Measurements from ENCODE around the gene IMPDH2.

IMPDH2 gene

DNA sequence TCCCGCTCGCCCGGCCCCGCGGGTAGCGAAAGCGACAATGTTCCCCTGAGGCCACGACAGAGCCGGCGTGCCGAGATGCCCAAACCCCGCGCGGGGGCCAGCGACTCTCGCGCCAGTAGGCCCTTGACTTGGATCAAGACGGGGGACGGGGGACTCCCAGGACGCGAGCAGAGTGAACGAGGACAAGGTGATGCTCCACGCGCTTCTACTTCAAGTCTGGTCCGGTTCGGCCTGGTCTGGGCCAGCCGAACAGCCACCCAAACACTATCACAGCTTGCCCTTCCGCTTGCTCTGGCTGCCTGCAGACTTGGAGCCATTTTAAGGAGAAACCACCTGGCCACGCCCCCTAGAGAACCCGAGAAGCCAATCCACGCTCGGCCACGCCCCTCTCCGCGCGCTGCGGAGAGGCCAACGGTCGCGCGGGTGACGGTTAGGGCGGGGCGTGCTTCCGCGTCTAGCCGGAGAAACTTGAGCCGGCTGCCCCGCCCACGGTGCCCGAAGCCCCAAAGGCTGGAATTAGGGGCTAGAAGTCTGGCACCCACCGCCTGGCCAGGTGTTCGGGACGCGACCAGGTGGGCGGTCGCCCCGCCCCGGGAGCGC lies 7.9 kb downstream of the IMPDH2 start:
- H4K5ac ChIP-seq (ENCODE audit: low read length), result no peak overlapping the region
- H3K4me3 ChIP-seq (ENCODE audit: low read length), result peak overlapping the region; percentile 97
- peaks cover 9% of the 10 kb centered on the region for H3K4me1 ChIP-seq (ENCODE audit: control insufficient read depth, low read depth, low read length)
- peaks cover 16% of the 10 kb centered on the region for H3K36me3 ChIP-seq (ENCODE audit: control insufficient read depth, insufficient read depth, low read length)
- peak overlapping the region; percentile 97 for H3K4me2 ChIP-seq (ENCODE audit: low read length)
- H3K23ac ChIP-seq (ENCODE audit: low read length), result peak overlapping the region; percentile 97
- H2BK15ac ChIP-seq (replicated peaks; ENCODE audit: low read depth), result no peak overlapping the region
- no peaks in the 10 kb centered on the region for H3K27me3 ChIP-seq (ENCODE audit: insufficient read depth, low read length, poor library complexity)
- H3K27ac ChIP-seq (ENCODE audit: low read depth, low read length), result peak overlapping the region; percentile 95
- H3K9ac ChIP-seq (ENCODE audit: low read length), result peak overlapping the region; percentile 100
- H3K4ac ChIP-seq (ENCODE audit: low read depth, low read length), result peak overlapping the region; percentile 88
- no CpG with 5 or more reads among the region's 60 CpGs for WGBS (ENCODE audit: extremely low coverage, insufficient coverage, low lambda C conversion rate)
- H3K79me1 ChIP-seq (ENCODE audit: low read length), result peaks cover 11% of the 10 kb centered on the region
- no peak overlapping the region for H2BK120ac ChIP-seq (ENCODE audit: low read depth, low read length)
- no peak overlapping the region for H4K8ac ChIP-seq (ENCODE audit: low read depth, low read length)
- peak overlapping the region; percentile 35 for H2BK5ac ChIP-seq (ENCODE audit: low read length)
- H3K79me2 ChIP-seq (ENCODE audit: control insufficient read depth, insufficient read depth, low read length), result peaks cover 16% of the 10 kb centered on the region
- peak; percentile 98 for DNase-seq
- H2AK5ac ChIP-seq (ENCODE audit: low read length), result no peak overlapping the region
- peak overlapping the region; percentile 81 for H3K18ac ChIP-seq (ENCODE audit: low read length)
- H3K56ac ChIP-seq (ENCODE audit: low read length), result peak overlapping the region; percentile 100

DNA sequence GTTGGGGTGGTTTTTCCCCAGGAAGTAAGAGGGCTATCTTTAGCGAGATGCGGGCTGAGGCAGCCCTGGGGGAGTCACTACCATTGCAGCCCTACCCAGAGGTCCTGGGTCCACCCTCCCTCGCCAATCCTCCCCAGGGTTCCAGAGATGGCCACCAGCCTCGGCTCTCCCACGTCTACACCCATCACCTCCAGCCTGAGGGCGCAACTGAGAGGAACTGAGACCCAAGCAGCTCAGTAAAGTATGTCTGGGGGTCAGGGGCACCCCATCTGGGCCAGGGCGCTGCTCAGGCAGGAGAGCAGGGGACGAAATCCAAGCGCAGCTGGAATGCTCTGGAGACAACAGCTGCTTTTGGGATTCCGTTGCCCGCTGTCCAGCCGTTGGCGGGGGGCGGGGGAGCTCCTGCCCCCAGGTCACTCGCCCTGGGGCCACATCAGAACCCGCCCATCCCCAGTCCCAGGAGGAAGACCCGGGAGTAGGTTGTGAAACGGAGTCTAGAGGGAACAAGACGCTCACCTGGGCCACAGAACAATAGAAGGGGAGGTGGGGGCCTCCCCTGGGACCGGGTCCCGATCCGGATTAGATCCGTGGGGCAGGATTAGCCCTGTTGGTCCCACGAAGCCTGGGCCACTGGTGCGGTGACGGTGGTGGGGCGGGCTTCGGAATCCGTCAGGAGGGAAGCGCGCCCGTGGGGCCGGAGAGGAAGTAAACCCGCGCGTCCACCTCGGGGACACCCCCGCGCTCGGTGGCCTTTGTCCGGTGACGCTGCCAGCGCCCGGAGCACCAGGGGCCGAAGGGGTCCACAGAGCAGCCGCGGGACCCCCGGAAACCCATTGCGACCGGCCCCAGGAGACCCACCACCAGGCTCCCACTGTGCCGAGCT lies 8.6 kb downstream of the IMPDH2 start:
- H3K27ac ChIP-seq (ENCODE audit: low read depth, low read length), result peak overlapping the region; percentile 63
- peak overlapping the region; percentile 79 for H3K4me3 ChIP-seq (ENCODE audit: low read length)
- no peaks in the 10 kb centered on the region for H3K27me3 ChIP-seq (ENCODE audit: insufficient read depth, low read length, poor library complexity)
- peaks cover 16% of the 10 kb centered on the region for H3K79me2 ChIP-seq (ENCODE audit: control insufficient read depth, insufficient read depth, low read length)
- peak overlapping the region; percentile 98 for H3K56ac ChIP-seq (ENCODE audit: low read length)
- peak overlapping the region; percentile 97 for H3K23ac ChIP-seq (ENCODE audit: low read length)
- no peak overlapping the region for H2BK15ac ChIP-seq (replicated peaks; ENCODE audit: low read depth)
- peak; percentile 60 for DNase-seq
- no peak overlapping the region for H4K8ac ChIP-seq (ENCODE audit: low read depth, low read length)
- peaks cover 11% of the 10 kb centered on the region for H3K79me1 ChIP-seq (ENCODE audit: low read length)
- WGBS (ENCODE audit: extremely low coverage, insufficient coverage, low lambda C conversion rate), result no CpG with 5 or more reads among the region's 51 CpGs
- H2BK5ac ChIP-seq (ENCODE audit: low read length), result no peak overlapping the region
- H3K36me3 ChIP-seq (ENCODE audit: control insufficient read depth, insufficient read depth, low read length), result peaks cover 13% of the 10 kb centered on the region
- peaks cover 9% of the 10 kb centered on the region for H3K4me1 ChIP-seq (ENCODE audit: control insufficient read depth, low read depth, low read length)
- H2BK120ac ChIP-seq (ENCODE audit: low read depth, low read length), result no peak overlapping the region
- peak overlapping the region; percentile 69 for H3K18ac ChIP-seq (ENCODE audit: low read length)
- H3K9ac ChIP-seq (ENCODE audit: low read length), result peak overlapping the region; percentile 96
- peak overlapping the region; percentile 88 for H3K4ac ChIP-seq (ENCODE audit: low read depth, low read length)
- peak overlapping the region; percentile 51 for H2AK5ac ChIP-seq (ENCODE audit: low read length)
- no peak overlapping the region for H4K5ac ChIP-seq (ENCODE audit: low read length)
- peak overlapping the region; percentile 97 for H3K4me2 ChIP-seq (ENCODE audit: low read length)

DNA sequence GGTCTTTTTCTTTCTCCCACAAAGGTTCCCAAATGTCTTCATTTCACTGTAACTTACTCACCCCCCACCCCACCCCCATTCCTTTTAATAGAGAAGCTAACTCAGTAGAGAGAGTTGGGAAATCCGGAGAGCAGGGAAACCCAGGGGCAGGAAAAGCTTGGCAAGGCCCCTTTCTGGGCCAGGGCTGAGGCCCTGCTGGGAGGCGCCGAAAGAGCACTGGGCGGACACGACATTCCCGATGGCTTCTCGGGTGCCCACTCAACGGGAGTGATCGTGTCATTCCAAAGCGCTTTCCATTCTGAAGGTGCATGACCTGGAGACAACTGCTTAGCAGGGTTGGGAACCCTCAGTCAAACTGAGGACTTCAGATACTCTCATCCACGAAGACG lies 9.3 kb downstream of the IMPDH2 start:
- peaks cover 13% of the 10 kb centered on the region for H3K36me3 ChIP-seq (ENCODE audit: control insufficient read depth, insufficient read depth, low read length)
- H3K9ac ChIP-seq (ENCODE audit: low read length), result peak overlapping the region; percentile 96
- H3K27me3 ChIP-seq (ENCODE audit: insufficient read depth, low read length, poor library complexity), result no peaks in the 10 kb centered on the region
- H3K4me3 ChIP-seq (ENCODE audit: low read length), result peak overlapping the region; percentile 79
- WGBS (ENCODE audit: extremely low coverage, insufficient coverage, low lambda C conversion rate), result no CpG with 5 or more reads among the region's 12 CpGs
- H3K18ac ChIP-seq (ENCODE audit: low read length), result no peak overlapping the region
- no peak overlapping the region for H2BK5ac ChIP-seq (ENCODE audit: low read length)
- H2BK120ac ChIP-seq (ENCODE audit: low read depth, low read length), result no peak overlapping the region
- no peak overlapping the region for H3K23ac ChIP-seq (ENCODE audit: low read length)
- H4K5ac ChIP-seq (ENCODE audit: low read length), result no peak overlapping the region
- DNase-seq, result no peak
- no peak overlapping the region for H2BK15ac ChIP-seq (replicated peaks; ENCODE audit: low read depth)
- peaks cover 11% of the 10 kb centered on the region for H3K79me1 ChIP-seq (ENCODE audit: low read length)
- peak overlapping the region; percentile 98 for H3K56ac ChIP-seq (ENCODE audit: low read length)
- H3K4me2 ChIP-seq (ENCODE audit: low read length), result peak overlapping the region; percentile 97
- no peak overlapping the region for H4K8ac ChIP-seq (ENCODE audit: low read depth, low read length)
- H3K4me1 ChIP-seq (ENCODE audit: control insufficient read depth, low read depth, low read length), result peaks cover 9% of the 10 kb centered on the region
- no peak overlapping the region for H3K4ac ChIP-seq (ENCODE audit: low read depth, low read length)
- peaks cover 16% of the 10 kb centered on the region for H3K79me2 ChIP-seq (ENCODE audit: control insufficient read depth, insufficient read depth, low read length)
- H3K27ac ChIP-seq (ENCODE audit: low read depth, low read length), result no peak overlapping the region
- no peak overlapping the region for H2AK5ac ChIP-seq (ENCODE audit: low read length)

DNA sequence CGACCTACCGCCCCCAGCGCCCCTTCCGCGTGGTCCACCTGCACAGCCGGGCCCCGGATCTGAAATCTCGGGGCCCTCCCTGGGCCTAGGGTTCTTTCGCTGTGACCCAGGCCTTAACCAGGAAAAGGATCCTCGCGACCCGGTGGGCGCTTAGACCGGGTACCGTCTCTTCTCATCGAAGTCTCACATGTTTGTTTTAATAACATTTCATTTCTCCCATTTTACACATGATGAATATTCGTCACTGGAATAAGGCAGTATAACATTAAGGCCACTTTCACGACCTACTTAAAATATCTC lies 10.5 kb downstream of the IMPDH2 start:
- H3K4me2 ChIP-seq (ENCODE audit: low read length), result peak overlapping the region; percentile 40

GRCh38 chr3:49017971-49018706 lies 11.1 kb downstream of the IMPDH2 start, which contains the start of gene DALRD3:
Gene DALRD3 (minus strand): TSS chr3:49018580. CDS start chr3:49018564, 16 bp downstream.
- Histone ChIP-seq H3K18ac (ENCODE audit: low read length) (no peak within 1 kb of the TSS), H2BK15ac (replicated peaks; ENCODE audit: low read depth) (no peak within 1 kb of the TSS), H3K23ac (ENCODE audit: low read length) (peak within 1 kb of the TSS; percentile 66), H3K4me1 (ENCODE audit: control insufficient read depth, low read depth, low read length) (peaks cover 8% of the 10 kb centered on the region), H4K5ac (ENCODE audit: low read length) (no peak within 1 kb of the TSS), H2BK120ac (ENCODE audit: low read depth, low read length) (no peak within 1 kb of the TSS), H2AK5ac (ENCODE audit: low read length) (no peak within 1 kb of the TSS), H3K4me3 (ENCODE audit: low read length) (peak within 1 kb of the TSS; percentile 63), H3K9ac (ENCODE audit: low read length) (peak within 1 kb of the TSS; percentile 92), H3K56ac (ENCODE audit: low read length) (peak within 1 kb of the TSS; percentile 94), H3K36me3 (ENCODE audit: control insufficient read depth, insufficient read depth, low read length) (peaks cover 11% of the 10 kb centered on the region), H3K4ac (ENCODE audit: low read depth, low read length) (peak within 1 kb of the TSS; percentile 10), H3K27ac (ENCODE audit: low read depth, low read length) (peak within 1 kb of the TSS; percentile 9), H3K4me2 (ENCODE audit: low read length) (peak within 1 kb of the TSS; percentile 96), H3K27me3 (ENCODE audit: insufficient read depth, low read length, poor library complexity) (no peaks in the 10 kb centered on the region), H3K79me1 (ENCODE audit: low read length) (peaks cover 20% of the 10 kb centered on the region), H3K79me2 (ENCODE audit: control insufficient read depth, insufficient read depth, low read length) (peaks cover 15% of the 10 kb centered on the region), H4K8ac (ENCODE audit: low read depth, low read length) (no peak within 1 kb of the TSS), H2BK5ac (ENCODE audit: low read length) (no peak within 1 kb of the TSS)
- WGBS (ENCODE audit: extremely low coverage, insufficient coverage, low lambda C conversion rate), result no CpG with 5 or more reads among the region's 85 CpGs
- DNase-seq, result peak; percentile 75

More for the DNA sequence above, 10.5 kb downstream of the IMPDH2 start:
- peaks cover 16% of the 10 kb centered on the region for H3K79me2 ChIP-seq (ENCODE audit: control insufficient read depth, insufficient read depth, low read length)
- no peak overlapping the region for H4K5ac ChIP-seq (ENCODE audit: low read length)
- H3K9ac ChIP-seq (ENCODE audit: low read length), result peak overlapping the region; percentile 63
- H2AK5ac ChIP-seq (ENCODE audit: low read length), result no peak overlapping the region
- H3K4me1 ChIP-seq (ENCODE audit: control insufficient read depth, low read depth, low read length), result peaks cover 9% of the 10 kb centered on the region
- no peak overlapping the region for H2BK120ac ChIP-seq (ENCODE audit: low read depth, low read length)
- no peak overlapping the region for H3K4ac ChIP-seq (ENCODE audit: low read depth, low read length)
- no peaks in the 10 kb centered on the region for H3K27me3 ChIP-seq (ENCODE audit: insufficient read depth, low read length, poor library complexity)
- DNase-seq, result no peak
- H3K56ac ChIP-seq (ENCODE audit: low read length), result peak overlapping the region; percentile 76
- WGBS (ENCODE audit: extremely low coverage, insufficient coverage, low lambda C conversion rate), result no CpG with 5 or more reads among the region's 18 CpGs
- no peak overlapping the region for H3K18ac ChIP-seq (ENCODE audit: low read length)
- no peak overlapping the region for H3K27ac ChIP-seq (ENCODE audit: low read depth, low read length)
- peaks cover 18% of the 10 kb centered on the region for H3K79me1 ChIP-seq (ENCODE audit: low read length)
- peak overlapping the region; percentile 63 for H3K4me3 ChIP-seq (ENCODE audit: low read length)
- no peak overlapping the region for H3K23ac ChIP-seq (ENCODE audit: low read length)
- H4K8ac ChIP-seq (ENCODE audit: low read depth, low read length), result no peak overlapping the region
- H2BK15ac ChIP-seq (replicated peaks; ENCODE audit: low read depth), result no peak overlapping the region
- H2BK5ac ChIP-seq (ENCODE audit: low read length), result no peak overlapping the region
- peaks cover 12% of the 10 kb centered on the region for H3K36me3 ChIP-seq (ENCODE audit: control insufficient read depth, insufficient read depth, low read length)

Data from mesendoderm (in vitro differentiated cells).